Measurements from ENCODE around the gene CHD5. TPM values are rescaled to one million over a fixed set of nuclear protein-coding genes. Genes with fewer than 3 reads are reported as not detected.

CHD5 gene
- polyA plus RNA-seq, 3 donors = 0.07 TPM; not detected in 2

GRCh38 chr1:6129313-6129712, 50.8 kb downstream of the CHD5 start:
- Histone ChIP-seq H3K4me2 (replicated peaks; ENCODE audit: extremely low read depth, low read length, poor library complexity, severe bottlenecking) (no peak overlapping the region), H3K36me3 (replicated peaks in 1 of 2; ENCODE audit: control insufficient read depth in 1 of 2, insufficient read depth in 2 of 2, low read length in 2 of 2) (no peaks in the 10 kb centered on the region), H2AFZ (ENCODE audit: insufficient read depth, low read depth, low read length, poor library complexity, severe bottlenecking) (no peak overlapping the region), H3K9me3 (replicated peaks in 1 of 2; ENCODE audit: control insufficient read depth in 1 of 2, insufficient read depth in 1 of 2, low read length in 2 of 2) (no peaks in the 10 kb centered on the region), H3K27ac (ENCODE audit: low read depth in 1 of 2, low read length in 2 of 2) (no peak overlapping the region), H3K9ac (ENCODE audit: insufficient read depth, low read length, poor library complexity, severe bottlenecking) (no peak overlapping the region), H3K79me2 (ENCODE audit: insufficient read depth, low read length) (no peaks in the 10 kb centered on the region), H4K20me1 (ENCODE audit: insufficient read depth, low read length) (no peaks in the 10 kb centered on the region), H3K27me3 (ENCODE audit: control insufficient read depth in 2 of 2, insufficient read depth in 2 of 2, low read length in 2 of 2) (no peaks in the 10 kb centered on the region), H3K4me3 (replicated peaks in 1 of 3; ENCODE audit: low read depth in 2 of 3, low read length in 3 of 3) (no peak overlapping the region), H3K4me1 (ENCODE audit: control insufficient read depth in 1 of 2, insufficient read depth in 2 of 2, low read length in 2 of 2) (peaks cover 9 to 10% of the 10 kb centered on the region in 2 donors)
- H3K9me3 Mint-ChIP-seq = peaks cover 0 to 9% (median 2%) of the 10 kb centered on the region in 7 donors
- peaks cover 4 to 14% (median 12%) of the 10 kb centered on the region in 3 donors for H3K27me3 Mint-ChIP-seq (ENCODE audit: low read depth in 3 of 3)
- peaks cover 13% of the 10 kb centered on the region for H3K4me1 Mint-ChIP-seq
- TF ChIP-seq, protein P1, sequence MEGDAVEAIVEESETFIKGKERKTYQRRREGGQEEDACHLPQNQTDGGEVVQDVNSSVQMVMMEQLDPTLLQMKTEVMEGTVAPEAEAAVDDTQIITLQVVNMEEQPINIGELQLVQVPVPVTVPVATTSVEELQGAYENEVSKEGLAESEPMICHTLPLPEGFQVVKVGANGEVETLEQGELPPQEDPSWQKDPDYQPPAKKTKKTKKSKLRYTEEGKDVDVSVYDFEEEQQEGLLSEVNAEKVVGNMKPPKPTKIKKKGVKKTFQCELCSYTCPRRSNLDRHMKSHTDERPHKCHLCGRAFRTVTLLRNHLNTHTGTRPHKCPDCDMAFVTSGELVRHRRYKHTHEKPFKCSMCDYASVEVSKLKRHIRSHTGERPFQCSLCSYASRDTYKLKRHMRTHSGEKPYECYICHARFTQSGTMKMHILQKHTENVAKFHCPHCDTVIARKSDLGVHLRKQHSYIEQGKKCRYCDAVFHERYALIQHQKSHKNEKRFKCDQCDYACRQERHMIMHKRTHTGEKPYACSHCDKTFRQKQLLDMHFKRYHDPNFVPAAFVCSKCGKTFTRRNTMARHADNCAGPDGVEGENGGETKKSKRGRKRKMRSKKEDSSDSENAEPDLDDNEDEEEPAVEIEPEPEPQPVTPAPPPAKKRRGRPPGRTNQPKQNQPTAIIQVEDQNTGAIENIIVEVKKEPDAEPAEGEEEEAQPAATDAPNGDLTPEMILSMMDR (IDR thresholded peaks at IDR 0.05) = no peak
- DNase-seq = no peak
- intact Hi-C loops (cut with micrococcal nuclease) = loop anchor here in 1 of 2 donors (5.0 kb wide), 1 partner anchor 118 kb away; no protein-coding TSS in a partner anchor
- peak overlapping the region in 2 of 7 donors; percentile 30 to 40 for H3K27ac Mint-ChIP-seq
- H3K4me3 Mint-ChIP-seq = no peak overlapping the region
- 55% methylated on average over 6 of the region's 9 CpGs for WGBS (ENCODE audit: insufficient coverage)
- no peaks in the 10 kb centered on the region for H3K36me3 Mint-ChIP-seq

GRCh38 chr1:6128276-6129081, 51.6 kb downstream of the CHD5 start:
- no peak overlapping the region for H2AFZ ChIP-seq (ENCODE audit: insufficient read depth, low read depth, low read length, poor library complexity, severe bottlenecking)
- no peak overlapping the region for H3K9ac ChIP-seq (ENCODE audit: insufficient read depth, low read length, poor library complexity, severe bottlenecking)
- peak overlapping the region; percentile 56 for H3K4me2 ChIP-seq (replicated peaks; ENCODE audit: extremely low read depth, low read length, poor library complexity, severe bottlenecking)
- H3K27ac Mint-ChIP-seq = peak overlapping the region in 4 of 7 donors; percentile 30 to 67 (median 38)
- WGBS (ENCODE audit: insufficient coverage) = 99% methylated on average over 33 of the region's 34 CpGs
- peaks cover 14% of the 10 kb centered on the region for H3K4me1 Mint-ChIP-seq
- H4K20me1 ChIP-seq (ENCODE audit: insufficient read depth, low read length) = no peaks in the 10 kb centered on the region
- TF ChIP-seq, protein P1 (IDR thresholded peaks at IDR 0.05) = no peak
- H3K79me2 ChIP-seq (ENCODE audit: insufficient read depth, low read length) = no peaks in the 10 kb centered on the region
- no peak for DNase-seq
- H3K4me1 ChIP-seq (ENCODE audit: control insufficient read depth in 1 of 2, insufficient read depth in 2 of 2, low read length in 2 of 2) = peaks cover 9 to 11% of the 10 kb centered on the region in 2 donors
- no peak overlapping the region for H3K4me3 Mint-ChIP-seq
- H3K36me3 ChIP-seq (replicated peaks in 1 of 2; ENCODE audit: control insufficient read depth in 1 of 2, insufficient read depth in 2 of 2, low read length in 2 of 2) = no peaks in the 10 kb centered on the region
- H3K9me3 Mint-ChIP-seq = peaks cover 0 to 9% (median 2%) of the 10 kb centered on the region in 7 donors
- peaks cover 4 to 14% (median 12%) of the 10 kb centered on the region in 3 donors for H3K27me3 Mint-ChIP-seq (ENCODE audit: low read depth in 3 of 3)
- H3K27ac ChIP-seq (ENCODE audit: low read depth in 1 of 2, low read length in 2 of 2) = no peak overlapping the region
- no peaks in the 10 kb centered on the region for H3K27me3 ChIP-seq (ENCODE audit: control insufficient read depth in 2 of 2, insufficient read depth in 2 of 2, low read length in 2 of 2)
- no peak overlapping the region for H3K4me3 ChIP-seq (replicated peaks in 1 of 3; ENCODE audit: low read depth in 2 of 3, low read length in 3 of 3)
- H3K9me3 ChIP-seq (replicated peaks in 1 of 2; ENCODE audit: control insufficient read depth in 1 of 2, insufficient read depth in 1 of 2, low read length in 2 of 2) = no peaks in the 10 kb centered on the region
- no peaks in the 10 kb centered on the region for H3K36me3 Mint-ChIP-seq
- intact Hi-C loops (cut with micrococcal nuclease) = loop anchor here in 1 of 2 donors (5.0 kb wide), 1 partner anchor 119 kb away; no protein-coding TSS in a partner anchor

All from CD14-positive monocyte (primary cell).